Upper lobe of left lung (tissue), 4 donors: ENCODE data around the gene EYS.

Source experiments
- CTCF ChIP-seq, 6 experiments: fragments of 450-650 bp in 4 of 6; fragments of 200-600 bp in 2 of 6; sonication (generic) in 2 of 6; IDR thresholded peaks; one replicate each; pipeline ENCODE4 v1.5.1; 2016 to 2019; ENCODE audit warnings: antibody characterized with exemption in 6 of 6
- EP300 ChIP-seq, 4 donors: sonication (generic); formaldehyde crosslinking; IDR thresholded peaks; one replicate each; pipeline ENCODE4 v1.5.1; 2017; ENCODE audit warnings: antibody characterized with exemption in 4 of 4, control low read depth in 2 of 4

GRCh38 chr6:64439274-64439673 lies 1267.8 kb downstream of the EYS start:
- TF ChIP-seq CTCF (IDR thresholded peaks at IDR 0.05), result no peak
- no peak for TF ChIP-seq EP300 (IDR thresholded peaks at IDR 0.05)
